H9 (cell line): Measurements from ENCODE around the gene GRIK3. TPM values are rescaled to one million over a fixed set of nuclear protein-coding genes. Genes with fewer than 3 reads are reported as not detected.

ENCODE experiments used
- DNase-seq: peaks from one replicate; pipeline ENCODE4 v3.0.0-alpha.2; 2017
- H2AFZ ChIP-seq: one replicate; pipeline ENCODE4 v1.6.1; 2013; ENCODE audit warnings: mild to moderate bottlenecking, low read length, control low read depth, moderate library complexity
- H2AK5ac ChIP-seq: 2 replicates; pipeline ENCODE4 v1.6.1; 2013; ENCODE audit warnings: low read length, control low read depth, mixed read lengths; ENCODE audit not compliant: insufficient read length
- H2BK120ac ChIP-seq: one replicate; pipeline ENCODE4 v1.6.1; 2013; ENCODE audit warnings: low read depth, mild to moderate bottlenecking, low read length, control low read depth, inconsistent platforms; ENCODE audit not compliant: poor library complexity, severe bottlenecking
- H2BK12ac ChIP-seq: 2 replicates; pipeline ENCODE4 v1.6.1; 2013; ENCODE audit warnings: low read length, control low read depth, mixed read lengths, low read depth; ENCODE audit not compliant: insufficient read length
- H2BK15ac ChIP-seq: 2 replicates; pipeline ENCODE4 v1.6.1; 2013; ENCODE audit warnings: low read depth, low read length, control low read depth
- H2BK20ac ChIP-seq: one replicate; pipeline ENCODE4 v1.6.1; 2013; ENCODE audit warnings: low read depth, mild to moderate bottlenecking, low read length, control low read depth, inconsistent platforms; ENCODE audit not compliant: poor library complexity, severe bottlenecking
- H2BK5ac ChIP-seq: 2 replicates; pipeline ENCODE4 v1.6.1; 2013; ENCODE audit warnings: low read length, control low read depth, mixed read lengths; ENCODE audit not compliant: insufficient read length
- H3K14ac ChIP-seq: 2 replicates; pipeline ENCODE4 v1.6.1; 2013; ENCODE audit warnings: low read length, control low read depth; ENCODE audit not compliant: insufficient read depth
- H3K18ac ChIP-seq: 2 replicates; pipeline ENCODE4 v1.6.1; 2013; ENCODE audit warnings: low read depth, mild to moderate bottlenecking, mixed read lengths, low read length, control low read depth; ENCODE audit not compliant: insufficient read length
- H3K23ac ChIP-seq: 2 replicates; pipeline ENCODE4 v1.6.1; 2013; ENCODE audit warnings: low read length, control low read depth, mixed read lengths, low read depth; ENCODE audit not compliant: insufficient read length
- H3K23me2 ChIP-seq: 2 replicates; pipeline ENCODE4 v1.6.1; 2013; ENCODE audit warnings: low read depth, mild to moderate bottlenecking, mixed read lengths, low read length, control low read depth; ENCODE audit not compliant: insufficient read length, poor library complexity, severe bottlenecking
- H3K27ac ChIP-seq: 2 replicates; pipeline ENCODE4 v1.5.1; 2013; ENCODE audit warnings: low read length, control low read depth, mixed read lengths, low read depth; ENCODE audit not compliant: insufficient read length
- H3K27me3 ChIP-seq: 2 replicates; pipeline ENCODE4 v1.6.1; 2013; ENCODE audit warnings: low read length, control low read depth, inconsistent platforms; ENCODE audit not compliant: insufficient read depth
- H3K4ac ChIP-seq: 2 replicates; pipeline ENCODE4 v1.6.1; 2013; ENCODE audit warnings: low read depth, mild to moderate bottlenecking, control low read depth, inconsistent platforms, low read length, moderate library complexity
- H3K4me1 ChIP-seq: 2 replicates; pipeline ENCODE4 v1.6.1; 2013; ENCODE audit warnings: low read length, control low read depth, inconsistent platforms; ENCODE audit not compliant: insufficient read depth
- H3K4me2 ChIP-seq: 2 replicates; pipeline ENCODE4 v1.6.1; 2013; ENCODE audit warnings: low read length, control low read depth, mixed read lengths; ENCODE audit not compliant: insufficient read length, insufficient read depth
- H3K56ac ChIP-seq: 2 replicates; pipeline ENCODE4 v1.6.1; 2013; ENCODE audit warnings: low read depth, mild to moderate bottlenecking, mixed read lengths, low read length, control low read depth; ENCODE audit not compliant: insufficient read length
- H3K79me1 ChIP-seq: 2 replicates; pipeline ENCODE4 v1.6.1; 2013; ENCODE audit warnings: low read depth, mild to moderate bottlenecking, moderate library complexity, low read length, control low read depth, inconsistent platforms; ENCODE audit not compliant: insufficient read depth, poor library complexity, severe bottlenecking
- H3K79me2 ChIP-seq: 2 replicates; pipeline ENCODE4 v1.6.1; 2013; ENCODE audit warnings: low read length, control low read depth, inconsistent platforms; ENCODE audit not compliant: insufficient read depth
- H3K9ac ChIP-seq: 2 replicates; pipeline ENCODE4 v1.6.1; 2013; ENCODE audit warnings: low read length, control low read depth, mixed read lengths; ENCODE audit not compliant: insufficient read length; ENCODE audit errors: extremely low read depth
- H3K9me3 ChIP-seq: one replicate; pipeline ENCODE4 v1.6.1; 2013; ENCODE audit warnings: low read depth, low read length, inconsistent platforms; ENCODE audit not compliant: control insufficient read depth
- H3T11ph ChIP-seq: one replicate; pipeline ENCODE4 v1.6.1; 2013; ENCODE audit warnings: mild to moderate bottlenecking, low read length, control low read depth, inconsistent platforms
- H4K20me1 ChIP-seq: one replicate; pipeline ENCODE4 v1.6.1; 2013; ENCODE audit not compliant: control insufficient read depth, insufficient read length, insufficient read depth
- H4K5ac ChIP-seq: 2 replicates; pipeline ENCODE4 v1.6.1; 2013; ENCODE audit warnings: low read depth, mild to moderate bottlenecking, mixed read lengths, low read length, control low read depth; ENCODE audit not compliant: insufficient read length
- H4K8ac ChIP-seq: replicated peaks from 2 replicates; pipeline ENCODE4 v1.6.1; 2013; ENCODE audit warnings: low read length, control low read depth, mixed read lengths, low read depth; ENCODE audit not compliant: insufficient read length
- H4K91ac ChIP-seq: 2 replicates; pipeline ENCODE4 v1.6.1; 2013; ENCODE audit warnings: low read depth, mild to moderate bottlenecking, moderate library complexity, mixed read lengths, low read length, control low read depth; ENCODE audit not compliant: insufficient read length
- H3K27ac Mint-ChIP-seq, 3 experiments: 2 replicates in 2 of 3; 3 replicates in 1 of 3; pipeline ENCODE4 v1.8.0; 2020 to 2021; ENCODE audit warnings: mixed read lengths in 3 of 3, mild to moderate bottlenecking in 1 of 3, moderate library complexity in 1 of 3
- H3K27me3 Mint-ChIP-seq: 2 replicates; pipeline ENCODE4 v1.8.0; 2021; ENCODE audit warnings: low read depth, mild to moderate bottlenecking, moderate library complexity, mixed read lengths
- H3K36me3 Mint-ChIP-seq, 3 experiments: 2 replicates in 2 of 3; 3 replicates in 1 of 3; pipeline ENCODE4 v1.8.0; 2020 to 2021; ENCODE audit warnings: low read depth in 3 of 3, mixed read lengths in 3 of 3; ENCODE audit not compliant: insufficient read depth in 1 of 3
- H3K4me1 Mint-ChIP-seq, 2 experiments: 2 replicates each; pipeline ENCODE4 v1.8.0; 2020; ENCODE audit warnings: mixed read lengths in 2 of 2
- H3K4me3 Mint-ChIP-seq, 2 experiments: 2 replicates in 1 of 2; 3 replicates in 1 of 2; pipeline ENCODE4 v1.8.0; 2020 to 2021; ENCODE audit warnings: mild to moderate bottlenecking in 2 of 2, mixed read lengths in 2 of 2, moderate library complexity in 1 of 2
- H3K9me3 Mint-ChIP-seq, 2 experiments: 2 replicates in 1 of 2; 3 replicates in 1 of 2; pipeline ENCODE4 v1.8.0; 2020; ENCODE audit warnings: mild to moderate bottlenecking in 2 of 2, mixed read lengths in 2 of 2, moderate library complexity in 1 of 2
- CTCF ChIP-seq: fragments of 200-600 bp; sonication (generic); conservative IDR thresholded peaks from 3 replicates; pipeline ENCODE4 v1.8.0; 2021; ENCODE audit warnings: antibody characterized with exemption, mild to moderate bottlenecking
- WGBS: extraction: QIAGEN DNeasy Blood & Tissue Kit; methylation state at CpG from one replicate; pipeline ENCODE4 v1.1.7; 2013; ENCODE audit warnings: missing lambda C conversion rate, low lambda C conversion rate, mixed read lengths; ENCODE audit not compliant: insufficient read length; ENCODE audit errors: extremely low coverage; 5-methylcytosine and 5-hydroxymethylcytosine counted together
- total RNA-seq: library from RNA; stranded (reverse); gene quantifications from 2 replicates; pipeline ENCODE4 v1.2.1, GENCODE V29; 2021

GRIK3 gene
- total RNA-seq, 1 experiment from 2014 or later: 1.7 TPM

GRCh38 chr1:36847186-36847585, 187.1 kb downstream of the GRIK3 start:
- H3K4me1 Mint-ChIP-seq: peaks cover 72 to 83% of the 10 kb centered on the region in 2 experiments

More at GRCh38 chr1:36847186-36847585, 187.1 kb downstream of the GRIK3 start:
- H3T11ph ChIP-seq: no peak overlapping the region
- H3K23ac ChIP-seq: no peak overlapping the region
- no peaks in the 10 kb centered on the region for H3K79me2 ChIP-seq
- no peaks in the 10 kb centered on the region; a peak in 1 of 5 replicates for H3K9me3 Mint-ChIP-seq
- no peak overlapping the region for H2BK15ac ChIP-seq
- no peak for TF ChIP-seq CTCF
- DNase-seq: no peak
- no peak overlapping the region for H3K56ac ChIP-seq
- H3K14ac ChIP-seq: no peak overlapping the region
- no peak overlapping the region for H2BK12ac ChIP-seq
- no peak overlapping the region for H2BK20ac ChIP-seq
- peak overlapping the region in 1 of 2 experiments; percentile 53; a peak in 2 of 5 replicates for H3K4me3 Mint-ChIP-seq
- no peak overlapping the region for H2AFZ ChIP-seq
- H3K36me3 Mint-ChIP-seq: no peaks in the 10 kb centered on the region
- H4K20me1 ChIP-seq: no peaks in the 10 kb centered on the region
- no peak overlapping the region for H3K27ac ChIP-seq
- H3K23me2 ChIP-seq: no peaks in the 10 kb centered on the region
- H4K5ac ChIP-seq: no peak overlapping the region
- H3K9ac ChIP-seq: no peak overlapping the region
- no peaks in the 10 kb centered on the region for H3K27me3 ChIP-seq
- peaks cover 8% of the 10 kb centered on the region; the same call in 1 of the 2 replicates for H3K4me1 ChIP-seq
- no peak overlapping the region for H4K91ac ChIP-seq
- no peak overlapping the region for H3K4me2 ChIP-seq
- H2BK120ac ChIP-seq: no peak overlapping the region
- no peak overlapping the region for H3K18ac ChIP-seq
- WGBS: no CpG with 5 or more reads among the region's 1 CpG
- peak overlapping the region in 1 of 3 experiments; percentile 82; a peak in 3 of 7 replicates for H3K27ac Mint-ChIP-seq
- no peaks in the 10 kb centered on the region for H3K79me1 ChIP-seq
- no peak overlapping the region for H2BK5ac ChIP-seq
- no peak overlapping the region for H2AK5ac ChIP-seq
- peaks cover 8% of the 10 kb centered on the region for H3K27me3 Mint-ChIP-seq
- no peaks in the 10 kb centered on the region for H3K9me3 ChIP-seq
- H3K4ac ChIP-seq: no peak overlapping the region
- no peak overlapping the region for H4K8ac ChIP-seq
